ENCODE measurements around the gene DPP6. TPM values are rescaled to one million over a fixed set of nuclear protein-coding genes. Genes with fewer than 3 reads are reported as not detected.

Gene DPP6
- total and polyA plus RNA-seq, 9 of the 15 experiments (the other 6 are each of a cell fraction or from before 2014, with no cell fraction given), result not detected

GRCh38 chr7:154463794-154464193 lies 411.6 kb downstream of the DPP6 start:
- Histone ChIP-seq H3K4me3 (no peak overlapping the region), H3K9me3 (replicated peaks; ENCODE audit: control insufficient read depth, insufficient read depth, low read depth, low read length) (no peaks in the 10 kb centered on the region), H3K9ac (ENCODE audit: insufficient read depth in 1 of 2, low read depth in 2 of 2, low read length in 2 of 2) (no peak overlapping the region), H3K27me3 (ENCODE audit: control insufficient read depth in 2 of 2, insufficient read depth in 2 of 2, low read length in 2 of 2) (no peaks in the 10 kb centered on the region), H3K79me2 (ENCODE audit: control insufficient read depth, insufficient read depth, low read length) (no peaks in the 10 kb centered on the region), H3K4me1 (replicated peaks in 1 of 2; ENCODE audit: control insufficient read depth in 2 of 2, insufficient read depth in 2 of 2, low read length in 2 of 2) (no peaks in the 10 kb centered on the region), H3K36me3 (ENCODE audit: control insufficient read depth, insufficient read depth, low read length) (no peaks in the 10 kb centered on the region), H2AFZ (ENCODE audit: low read depth, low read length) (no peak overlapping the region), H3K27ac (ENCODE audit: extremely low read depth, low read depth, low read length) (no peak overlapping the region), H4K20me1 (replicated peaks; ENCODE audit: control insufficient read depth, insufficient read depth, low read length) (no peaks in the 10 kb centered on the region), H3K9me1 (ENCODE audit: control insufficient read depth, insufficient read depth, low read length) (no peaks in the 10 kb centered on the region), H3K4me2 (ENCODE audit: insufficient read depth, low read length) (no peak overlapping the region)
- intact Hi-C loops (cut with micrococcal nuclease), result no loop called here
- DNase-seq (ENCODE audit: extremely low read depth in 1 of 4, low spot score in 3 of 4) (no peak), FAIRE-seq (no peak), ATAC-seq (no peak)
- in situ Hi-C loops (cut with MboI), result no loop called here
- CTCF ChIA-PET (ENCODE audit: low intra/inter-chr PET ratio), result no interaction called here
- BruUV-seq (replicated peaks), result no TSS peak
- POLR2A ChIA-PET, result no interaction called here
- TF ChIP-seq NFIC (IDR thresholded peaks at IDR 0.05) (peak; percentile 71), DIDO1 (tag; IDR thresholded peaks at IDR 0.05; ENCODE audit: low read depth) (no peak)
- 1% methylated on average over 5 of the region's 5 CpGs for WGBS (ENCODE audit: insufficient coverage, low coverage, missing lambda C conversion rate)

GRCh38 chr7:154469652-154470051 lies 417.5 kb downstream of the DPP6 start:
- in situ Hi-C loops (cut with MboI), result no loop called here
- ATAC-seq, result no peak
- WGBS (ENCODE audit: insufficient coverage, low coverage, missing lambda C conversion rate), result under 1% methylated on average over 5 of the region's 5 CpGs

More at GRCh38 chr7:154469652-154470051, 417.5 kb downstream of the DPP6 start:
- Histone ChIP-seq H3K27me3 (ENCODE audit: control insufficient read depth in 2 of 2, insufficient read depth in 2 of 2, low read length in 2 of 2) (peaks cover 0 to 4% of the 10 kb centered on the region in 2 experiments; a peak in 2 of 5 replicates), H3K4me3 (no peak overlapping the region), H3K36me3 (ENCODE audit: control insufficient read depth, insufficient read depth, low read length) (no peaks in the 10 kb centered on the region), H3K27ac (ENCODE audit: extremely low read depth, low read depth, low read length) (no peak overlapping the region), H3K9me1 (ENCODE audit: control insufficient read depth, insufficient read depth, low read length) (no peaks in the 10 kb centered on the region), H2AFZ (ENCODE audit: low read depth, low read length) (no peak overlapping the region), H3K9ac (ENCODE audit: insufficient read depth in 1 of 2, low read depth in 2 of 2, low read length in 2 of 2) (no peak overlapping the region), H3K79me2 (ENCODE audit: control insufficient read depth, insufficient read depth, low read length) (no peaks in the 10 kb centered on the region), H4K20me1 (replicated peaks; ENCODE audit: control insufficient read depth, insufficient read depth, low read length) (no peaks in the 10 kb centered on the region), H3K9me3 (replicated peaks; ENCODE audit: control insufficient read depth, insufficient read depth, low read depth, low read length) (no peaks in the 10 kb centered on the region), H3K4me2 (ENCODE audit: insufficient read depth, low read length) (no peak overlapping the region), H3K4me1 (replicated peaks in 1 of 2; ENCODE audit: control insufficient read depth in 2 of 2, insufficient read depth in 2 of 2, low read length in 2 of 2) (no peaks in the 10 kb centered on the region)
- DNase-seq (ENCODE audit: extremely low read depth in 1 of 4, low spot score in 3 of 4) (no peak), FAIRE-seq (no peak)
- intact Hi-C loops (cut with micrococcal nuclease), result no loop called here
- POLR2A ChIA-PET, result no interaction called here
- TF ChIP-seq HDAC1 (IDR thresholded peaks at IDR 0.05), result no peak
- TF ChIP-seq SFPQ (IDR thresholded peaks at IDR 0.05; ENCODE audit: low read depth, low read length), result no peak
- no peak for TF ChIP-seq ZNF274 (IDR thresholded peaks at IDR 0.05; ENCODE audit: borderline replicate concordance, low read depth, low read length)
- no peak for TF ChIP-seq BRF1 (IDR thresholded peaks at IDR 0.05; ENCODE audit: borderline replicate concordance, extremely low read depth, insufficient read length)
- no TSS peak for BruUV-seq (replicated peaks)
- CTCF ChIA-PET (ENCODE audit: low intra/inter-chr PET ratio), result no interaction called here
